Thoracic aorta (tissue), 2 donors: Measurements from ENCODE around the gene PAMR1. TPM values are rescaled to one million over a fixed set of nuclear protein-coding genes. Genes with fewer than 3 reads are reported as not detected.

ENCODE experiments used
- ATAC-seq: fragments of 150-250 bp; one replicate; pipeline ENCODE4 v1.8.0; 2017; ENCODE audit warnings: low read depth; ENCODE audit not compliant: insufficient number of reproducible peaks, low FRiP score
- DNase-seq: peaks from one replicate; pipeline ENCODE4 v3.0.0-alpha.2; 2020; ENCODE audit warnings: low spot score
- H3K27ac ChIP-seq, 2 donors: fragments of 200-600 bp; sonication (generic); 1 replicate in 1 of 2; 2 replicates in 1 of 2; pipeline ENCODE4 v1.5.1; 2016; ENCODE audit warnings: mild to moderate bottlenecking in 2 of 2, moderate library complexity in 2 of 2
- H3K27me3 ChIP-seq: fragments of 200-600 bp; sonication (generic); replicated peaks from 2 replicates; pipeline ENCODE4 v1.6.0; 2016; ENCODE audit warnings: mild to moderate bottlenecking; ENCODE audit not compliant: insufficient read depth
- H3K36me3 ChIP-seq: fragments of 200-600 bp; sonication (generic); one replicate; pipeline ENCODE4 v1.5.1; 2016
- H3K4me1 ChIP-seq, 2 donors: fragments of 200-600 bp; sonication (generic); 1 replicate in 1 of 2; 2 replicates in 1 of 2; pipeline versions ENCODE4 v1.5.1 to v1.6.0; 2016; ENCODE audit warnings: low read depth in 2 of 2, mild to moderate bottlenecking in 1 of 2; ENCODE audit not compliant: control insufficient read depth in 1 of 2
- H3K4me3 ChIP-seq: fragments of 200-600 bp; sonication (generic); 2 replicates; pipeline ENCODE4 v1.5.1; 2016; ENCODE audit warnings: mild to moderate bottlenecking
- H3K9me3 ChIP-seq: fragments of 200-600 bp; sonication (generic); 2 replicates; pipeline ENCODE4 v1.5.1; 2016
- CTCF ChIP-seq: fragments of 200-600 bp; sonication (generic); IDR thresholded peaks from one replicate; pipeline ENCODE4 v1.5.1; 2019; ENCODE audit warnings: antibody characterized with exemption
- total RNA-seq, 2 donors: library from RNA; depleted of rRNA; stranded (reverse); fragments of >200 nt; gene quantifications; one replicate each; pipeline versions ENCODE4 v1.1.0 to v1.2.3, GENCODE V29; 2016

The PAMR1 gene
- total RNA-seq, 2 donors from 2014 or later: 4.3 TPM; not detected in 1

- TF ChIP-seq CTCF: no peak
- Histone ChIP-seq H3K4me1 (no peaks in the 10 kb centered on the region), H3K4me3 (no peak overlapping the region), H3K27ac (no peak overlapping the region), H3K27me3 (no peaks in the 10 kb centered on the region), H3K36me3 (no peaks in the 10 kb centered on the region), H3K9me3 (no peaks in the 10 kb centered on the region)
- DNase-seq (no peak), ATAC-seq (no peak)
These were observed 61.1 kb downstream of the PAMR1 start for GRCh38 chr11:35464308-35464707.

GRCh38 chr11:35463331-35463751, 62.1 kb downstream of the PAMR1 start:
- Histone ChIP-seq H3K9me3 (no peaks in the 10 kb centered on the region), H3K4me1 (no peaks in the 10 kb centered on the region), H3K4me3 (no peak overlapping the region), H3K27me3 (no peaks in the 10 kb centered on the region), H3K27ac (no peak overlapping the region), H3K36me3 (no peaks in the 10 kb centered on the region)
- ATAC-seq (no peak), DNase-seq (no peak)
- TF ChIP-seq CTCF: no peak

- ATAC-seq: no peak
- no peaks in the 10 kb centered on the region for H3K27me3 ChIP-seq
- no peaks in the 10 kb centered on the region for H3K36me3 ChIP-seq
- no peak for TF ChIP-seq CTCF
- no peak for DNase-seq
- H3K4me3 ChIP-seq: no peak overlapping the region
- H3K9me3 ChIP-seq: no peaks in the 10 kb centered on the region
- no peaks in the 10 kb centered on the region for H3K4me1 ChIP-seq
- no peak overlapping the region for H3K27ac ChIP-seq
These were observed 63.4 kb downstream of the PAMR1 start for GRCh38 chr11:35461917-35462538.

- no peak overlapping the region for H3K27ac ChIP-seq
- ATAC-seq: no peak
- H3K36me3 ChIP-seq: no peaks in the 10 kb centered on the region
- H3K27me3 ChIP-seq: no peaks in the 10 kb centered on the region
- no peak overlapping the region for H3K4me3 ChIP-seq
- no peak for DNase-seq
- TF ChIP-seq CTCF: no peak
- no peaks in the 10 kb centered on the region for H3K4me1 ChIP-seq
- H3K9me3 ChIP-seq: no peaks in the 10 kb centered on the region
These were observed 65.9 kb downstream of the PAMR1 start for GRCh38 chr11:35459489-35459888.

- Histone ChIP-seq H3K36me3 (no peaks in the 10 kb centered on the region), H3K27ac (no peak overlapping the region), H3K4me1 (no peaks in the 10 kb centered on the region), H3K4me3 (no peak overlapping the region), H3K9me3 (no peaks in the 10 kb centered on the region), H3K27me3 (no peaks in the 10 kb centered on the region)
- no peak for TF ChIP-seq CTCF
- DNase-seq (no peak), ATAC-seq (no peak)
These were observed 66.6 kb downstream of the PAMR1 start for GRCh38 chr11:35458846-35459245.
